IPS DF 19.7 (cell line): ENCODE results near the gene TEX48.

Experiments
- DNase-seq: peaks from one replicate; pipeline ENCODE4 v3.0.0-alpha.2; 2013; ENCODE audit warnings: low read depth, low spot score

Gene TEX48

GRCh38 chr9:114621975-114622609 is 59.9 kb downstream of the TEX48 start:
- no peak for DNase-seq

GRCh38 chr9:114621561-114621960 is 60.4 kb downstream of the TEX48 start:
- no peak for DNase-seq

DNA sequence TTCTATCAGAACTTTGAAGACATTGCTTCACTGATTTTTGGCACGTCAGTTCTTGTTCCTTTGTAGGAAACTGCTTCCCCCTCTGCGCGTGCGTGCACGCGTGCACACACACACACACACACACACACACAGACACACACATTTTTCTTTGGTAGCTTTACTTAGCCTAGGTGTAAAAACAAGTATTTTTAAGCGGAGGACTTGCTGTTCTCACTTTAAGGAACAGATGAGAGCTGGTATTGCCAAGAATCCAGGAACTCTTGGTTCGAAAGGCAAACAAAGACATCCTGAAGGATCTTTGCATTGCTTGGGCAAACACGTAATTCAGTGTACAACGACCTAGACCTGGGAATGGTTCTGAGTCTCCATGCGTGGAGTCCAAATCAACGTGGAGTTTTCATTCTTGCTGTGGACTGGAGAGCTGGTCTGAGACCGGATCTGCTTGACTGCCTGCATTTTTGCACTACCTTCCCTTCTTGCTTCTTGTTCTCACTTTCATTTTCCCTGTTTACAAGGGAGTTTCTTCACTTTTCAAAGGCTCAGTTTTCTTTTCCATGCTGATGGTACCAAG is 62.7 kb downstream of the TEX48 start:
- DNase-seq, result no peak

DNA sequence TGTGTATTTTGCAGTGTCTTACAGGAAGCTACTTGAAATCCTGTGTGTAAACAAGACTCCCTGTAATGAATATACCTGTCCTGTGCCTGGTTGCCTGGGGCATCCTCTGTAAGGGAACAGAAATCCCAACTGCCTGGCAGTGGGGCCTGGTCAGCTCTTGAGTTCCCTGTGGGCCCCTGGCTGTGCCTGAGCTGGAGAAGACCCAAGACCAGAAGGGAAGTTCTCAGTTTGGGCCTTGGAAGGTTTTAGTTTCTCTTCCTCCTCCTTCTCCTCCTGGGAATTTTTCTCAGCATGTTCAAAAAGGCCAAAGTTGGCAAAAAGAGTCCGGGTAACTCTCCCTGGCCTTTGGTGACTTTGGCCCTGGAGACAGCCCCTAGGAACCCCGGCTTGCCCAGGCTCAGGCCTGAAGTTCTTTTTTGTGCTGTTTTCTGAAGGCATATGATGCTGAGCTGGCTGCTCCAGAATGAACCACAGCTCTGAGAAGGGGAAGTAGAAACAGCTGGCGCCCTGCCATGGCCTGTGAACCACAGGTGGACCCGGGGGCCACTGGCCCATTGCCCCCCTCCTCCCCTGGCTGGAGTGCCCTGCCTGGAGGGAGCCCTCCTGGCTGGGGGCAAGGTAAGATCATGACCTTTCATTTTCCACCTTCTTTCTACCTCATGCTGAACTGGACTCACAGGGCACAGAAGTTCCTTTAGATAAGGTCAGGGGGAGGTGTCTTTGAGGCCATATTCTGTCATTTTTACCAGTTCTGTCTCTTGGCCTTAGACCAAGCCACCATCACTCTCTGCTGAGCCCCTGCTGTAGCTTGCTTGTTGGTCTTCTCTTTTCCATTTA is 65.1 kb downstream of the TEX48 start:
- DNase-seq, result no peak
